Suppressor macrophage (primary cell): ENCODE data around the gene HMGB4.

Source experiments
- DNase-seq, 4 experiments: peaks; one replicate each; pipeline ENCODE4 v3.0.0-alpha.2; 2020 to 2022

Gene HMGB4

DNA sequence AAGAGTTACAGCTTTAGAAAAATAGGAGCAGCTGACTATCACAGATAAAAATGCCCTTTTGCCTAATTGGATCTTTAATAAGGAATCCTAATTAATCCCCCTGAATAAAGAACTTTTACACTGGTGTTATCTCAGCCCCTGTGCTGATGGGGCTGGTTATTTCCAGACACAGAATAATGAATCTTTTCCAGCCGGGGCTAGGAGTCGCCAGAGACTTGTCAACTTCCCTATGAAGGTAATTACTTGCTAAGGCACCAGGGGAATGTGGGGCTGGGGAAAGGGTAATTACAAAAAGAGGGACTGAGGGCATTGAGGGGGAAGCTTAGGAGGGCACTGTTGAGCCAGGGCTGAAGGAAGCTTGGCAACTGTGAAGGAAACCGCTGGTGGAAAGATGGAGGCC, 34.5 kb downstream of the HMGB4 start:
- no peak for DNase-seq

DNA sequence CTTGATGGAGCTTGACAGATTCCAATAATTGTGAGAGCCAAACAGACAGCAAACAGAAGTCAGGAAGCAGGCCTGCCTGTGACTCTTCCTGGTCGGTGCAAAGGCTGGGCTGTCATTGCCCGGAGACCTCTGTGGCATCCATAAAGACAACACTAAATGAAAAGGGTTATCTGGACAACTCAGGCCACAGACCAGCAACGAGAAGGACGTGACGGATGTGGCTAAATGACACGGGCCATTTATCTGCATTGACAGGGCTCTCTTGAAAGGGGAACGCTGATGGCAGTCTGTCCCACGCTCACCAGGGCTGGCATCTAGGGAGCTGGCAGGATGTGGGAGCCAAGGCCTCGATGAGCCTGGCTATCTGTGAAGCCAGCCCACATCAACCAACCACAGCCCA, 35.0 kb downstream of the HMGB4 start:
- no peak for DNase-seq

DNA sequence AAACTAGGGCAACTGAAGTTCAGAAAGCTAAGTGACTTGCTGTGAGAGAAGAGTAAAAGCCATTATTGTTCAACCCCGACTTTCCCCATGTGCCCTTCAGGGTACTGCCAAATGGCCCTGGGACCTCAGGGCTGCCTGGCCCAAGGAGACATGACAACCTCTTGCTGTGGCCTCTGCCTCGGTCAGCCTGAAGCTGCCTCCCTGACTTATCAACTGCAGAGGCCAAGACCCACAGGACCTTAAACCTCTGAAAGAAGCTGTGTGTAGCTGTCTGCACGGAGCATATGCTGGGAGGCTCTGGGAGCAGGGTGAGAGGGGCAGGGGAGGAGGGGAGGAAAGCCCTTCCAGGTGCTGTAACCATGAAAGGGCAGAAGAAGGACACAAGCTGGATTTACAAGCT, 35.9 kb downstream of the HMGB4 start:
- DNase-seq = no peak

DNA sequence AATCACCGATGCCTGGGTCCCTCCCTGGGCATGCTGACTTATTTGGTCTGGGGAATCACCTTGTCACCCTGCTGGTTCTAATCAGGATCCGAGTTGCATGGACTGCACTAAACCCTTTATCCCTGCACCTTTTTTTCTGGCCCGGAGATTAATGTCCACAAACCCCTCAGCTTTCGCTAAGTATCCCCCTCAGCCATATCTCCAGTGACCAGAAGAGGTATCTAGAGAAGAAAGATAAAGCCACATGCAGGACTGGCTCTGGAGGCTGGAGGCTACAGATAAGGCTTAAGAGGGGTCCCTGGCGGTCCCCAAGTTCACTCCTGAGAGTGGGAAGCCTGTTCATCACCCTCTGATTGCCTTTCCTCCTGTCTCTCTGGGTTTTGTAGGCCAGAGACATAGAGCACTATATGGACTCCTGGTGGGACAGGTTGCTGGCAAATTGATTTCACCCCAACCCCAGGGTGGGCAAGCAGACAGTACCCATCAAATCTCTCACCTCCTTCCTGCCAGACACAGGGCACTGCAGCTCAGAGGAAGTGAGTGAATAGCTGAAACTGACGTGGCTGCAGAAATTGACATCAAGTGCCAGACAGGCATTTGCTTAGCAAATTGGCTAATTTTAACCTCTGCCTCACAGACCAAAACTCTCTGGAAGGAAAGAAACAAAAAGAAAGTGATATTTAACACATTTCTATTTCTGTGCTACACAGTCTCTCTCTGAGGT, 38.8 kb downstream of the HMGB4 start:
- no peak for DNase-seq

DNA sequence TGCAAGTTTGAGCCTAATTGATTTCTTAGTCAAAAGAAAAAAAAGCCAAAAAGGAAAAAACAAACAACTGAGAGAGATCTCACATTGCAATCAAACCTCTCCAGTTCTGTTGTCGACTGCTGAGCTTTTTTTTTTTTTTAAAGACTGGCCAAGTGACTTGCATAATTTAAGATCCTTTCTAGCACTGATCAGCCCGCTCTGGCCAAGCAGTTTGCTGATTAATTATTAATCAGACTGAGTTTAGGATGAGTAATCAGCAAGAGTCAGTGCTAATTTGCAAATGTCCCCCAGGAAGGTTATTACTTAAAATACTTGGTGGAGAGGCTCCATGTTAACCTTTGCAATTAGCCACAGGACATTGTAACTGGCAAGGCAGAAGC, 39.3 kb downstream of the HMGB4 start:
- DNase-seq = no peak

DNA sequence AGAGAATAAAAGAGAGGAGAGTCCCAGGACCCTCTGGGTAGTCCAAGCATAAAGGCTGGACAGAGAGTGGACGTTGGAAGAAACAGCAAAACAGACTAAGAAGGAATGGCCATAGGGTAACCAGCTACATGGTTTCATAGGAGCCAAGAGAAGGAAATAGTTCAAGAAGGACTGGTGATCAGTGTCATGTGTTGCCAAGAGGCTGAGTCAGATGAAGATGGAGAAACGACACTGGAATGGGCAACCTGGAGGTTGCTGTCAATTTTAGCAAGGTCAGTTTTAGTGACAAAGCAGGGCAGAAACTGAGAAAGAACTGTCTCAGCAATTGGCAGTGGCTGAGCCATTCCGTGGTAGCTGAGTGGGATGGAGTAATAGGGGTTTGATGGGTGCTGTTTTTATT, 41.4 kb downstream of the HMGB4 start:
- no peak for DNase-seq

DNA sequence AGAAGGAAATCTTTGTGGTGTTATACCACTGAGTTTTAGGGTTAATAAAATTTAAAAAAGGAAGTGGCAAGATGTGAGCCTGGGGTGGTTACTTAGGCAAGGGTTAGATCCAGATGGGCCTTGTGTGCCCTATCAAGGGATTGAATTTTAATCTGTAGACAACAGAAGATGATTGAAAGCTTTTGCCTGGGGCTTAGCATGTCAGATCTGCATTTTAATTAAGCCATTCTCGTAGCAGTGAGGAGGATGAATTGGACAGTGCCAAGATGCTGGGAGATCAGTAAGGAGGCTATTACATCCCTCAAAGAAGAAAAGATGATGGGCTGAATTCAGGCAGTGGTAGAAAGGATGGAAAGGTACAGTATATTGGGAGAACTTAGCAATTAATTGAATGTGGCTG, 42.3 kb downstream of the HMGB4 start:
- no peak for DNase-seq

DNA sequence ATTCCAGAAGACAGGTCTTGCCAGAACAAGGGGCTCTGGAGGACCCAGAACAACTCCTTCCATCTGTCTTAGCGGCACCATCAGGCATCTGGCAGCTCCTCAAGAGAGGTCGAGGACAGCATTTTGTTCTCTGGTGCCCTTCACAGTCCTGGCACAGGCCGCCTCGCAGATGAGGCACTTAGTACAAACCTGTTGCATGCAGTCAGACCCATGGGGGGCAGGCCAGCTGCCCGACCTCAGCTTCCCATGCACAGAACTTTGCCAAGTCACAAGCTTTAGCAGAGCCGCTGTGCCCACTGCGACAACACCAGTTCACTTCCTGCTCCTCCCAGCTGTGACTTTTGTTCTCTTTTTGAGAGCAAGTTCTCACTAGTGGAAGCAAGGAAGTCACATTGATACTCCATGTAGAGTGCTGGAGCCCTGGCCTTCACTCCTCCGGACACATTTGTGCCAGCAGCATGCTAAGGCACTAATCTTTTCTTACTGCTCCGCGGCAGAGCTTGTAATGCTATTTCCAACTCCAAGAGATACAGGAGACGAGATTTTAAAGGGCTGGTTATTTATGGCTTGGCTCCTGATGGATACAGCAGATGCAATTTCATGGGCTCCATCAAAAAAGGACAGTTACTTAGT, 44.6 kb downstream of the HMGB4 start:
- peak in 1 of 4 experiments; percentile 1 for DNase-seq
